ENCODE data around the gene BLTP3B. TPM values are rescaled to one million over a fixed set of nuclear protein-coding genes. Genes with fewer than 3 reads are reported as not detected.

The BLTP3B gene
- total RNA-seq, 4 donors from 2014 or later: 37.7 to 49.1 (median 43.2) TPM

- H3K27ac ChIP-seq (replicated peaks in 1 of 4): no peak overlapping the region
- no peak for TF ChIP-seq CTCF (IDR thresholded peaks at IDR 0.05)
- TF ChIP-seq POLR2AphosphoS5 (IDR thresholded peaks at IDR 0.05): no peak
- no peak for TF ChIP-seq EP300 (IDR thresholded peaks at IDR 0.05)
- TF ChIP-seq POLR2A (IDR thresholded peaks at IDR 0.05; ENCODE audit: low read depth): no peak
- 85% methylated on average over 8 of the region's 8 CpGs for WGBS
- no peak overlapping the region for H3K4me3 ChIP-seq
- DNase-seq (ENCODE audit: extremely low spot score): no peak
- intact Hi-C loops (cut with DNase I): no loop called here
- no peaks in the 10 kb centered on the region for H3K36me3 ChIP-seq
- H3K27me3 ChIP-seq: no peaks in the 10 kb centered on the region
- peaks cover 0 to 5% (median 0%) of the 10 kb centered on the region in 4 donors for H3K9me3 ChIP-seq
- H3K4me1 ChIP-seq: peaks cover 24 to 51% (median 40%) of the 10 kb centered on the region in 4 donors
Observed at GRCh38 chr12:100123316-100124095, 19.2 kb downstream of the BLTP3B start.

- no peak for TF ChIP-seq POLR2AphosphoS5 (IDR thresholded peaks at IDR 0.05)
- no peak for TF ChIP-seq CTCF (IDR thresholded peaks at IDR 0.05)
- no peak for TF ChIP-seq POLR2A (IDR thresholded peaks at IDR 0.05; ENCODE audit: low read depth)
- no peak for TF ChIP-seq EP300 (IDR thresholded peaks at IDR 0.05)
- intact Hi-C loops (cut with DNase I): no loop called here
- H3K4me3 ChIP-seq: no peak overlapping the region
- peaks cover 0 to 5% (median 0%) of the 10 kb centered on the region in 4 donors for H3K9me3 ChIP-seq
- 96% methylated on average over 1 of the region's 1 CpG for WGBS
- peaks cover 0 to 21% (median 15%) of the 10 kb centered on the region in 4 donors for H3K4me1 ChIP-seq
- H3K27me3 ChIP-seq: no peaks in the 10 kb centered on the region
- DNase-seq (ENCODE audit: extremely low spot score): no peak
- no peak overlapping the region for H3K27ac ChIP-seq (replicated peaks in 1 of 4)
- H3K36me3 ChIP-seq: no peaks in the 10 kb centered on the region
Observed at GRCh38 chr12:100120355-100120754, 22.3 kb downstream of the BLTP3B start.

- Histone ChIP-seq H3K27me3 (no peaks in the 10 kb centered on the region), H3K4me3 (no peak overlapping the region), H3K27ac (replicated peaks in 1 of 4) (no peak overlapping the region), H3K36me3 (no peaks in the 10 kb centered on the region), H3K4me1 (peaks cover 4 to 10% (median 8%) of the 10 kb centered on the region in 4 donors), H3K9me3 (peaks cover 0 to 5% (median 0%) of the 10 kb centered on the region in 4 donors)
- intact Hi-C loops (cut with DNase I): no loop called here
- TF ChIP-seq EP300 (IDR thresholded peaks at IDR 0.05) (no peak), POLR2A (IDR thresholded peaks at IDR 0.05; ENCODE audit: low read depth) (no peak), CTCF (IDR thresholded peaks at IDR 0.05) (no peak), POLR2AphosphoS5 (IDR thresholded peaks at IDR 0.05) (no peak)
- 95% methylated on average over 8 of the region's 8 CpGs for WGBS
- no peak for DNase-seq (ENCODE audit: extremely low spot score)
Observed at GRCh38 chr12:100115291-100115690, 27.4 kb downstream of the BLTP3B start.

- H3K27ac ChIP-seq (replicated peaks in 1 of 4): no peak overlapping the region
- H3K27me3 ChIP-seq: no peaks in the 10 kb centered on the region
Observed at GRCh38 chr12:100114574-100114973, 28.1 kb downstream of the BLTP3B start.

More at GRCh38 chr12:100114574-100114973, 28.1 kb downstream of the BLTP3B start:
- no peak for TF ChIP-seq POLR2AphosphoS5 (IDR thresholded peaks at IDR 0.05)
- no peak for TF ChIP-seq CTCF (IDR thresholded peaks at IDR 0.05)
- no peak for TF ChIP-seq EP300 (IDR thresholded peaks at IDR 0.05)
- no peak for TF ChIP-seq POLR2A (IDR thresholded peaks at IDR 0.05; ENCODE audit: low read depth)
- Histone ChIP-seq H3K9me3 (no peaks in the 10 kb centered on the region), H3K4me3 (no peak overlapping the region), H3K36me3 (no peaks in the 10 kb centered on the region), H3K4me1 (peaks cover 4 to 10% (median 8%) of the 10 kb centered on the region in 4 donors)
- intact Hi-C loops (cut with DNase I): no loop called here
- DNase-seq (ENCODE audit: extremely low spot score): no peak
